Muscle layer of duodenum (tissue), 2 donors: ENCODE measurements around the gene UBAC1.

Experiments
- H3K27ac ChIP-seq: one replicate; pipeline ENCODE4 v1.7.0; 2013; ENCODE audit warnings: mild to moderate bottlenecking, low read length
- H3K27me3 ChIP-seq: one replicate; pipeline ENCODE4 v1.7.0; 2013; ENCODE audit warnings: low read depth, mild to moderate bottlenecking, control low read depth, low read length
- H3K36me3 ChIP-seq, 2 donors: one replicate each; pipeline ENCODE4 v1.7.0; 2013; ENCODE audit warnings: low read length in 2 of 2, control low read depth in 1 of 2, mild to moderate bottlenecking in 1 of 2; ENCODE audit not compliant: insufficient read depth in 2 of 2, control insufficient read depth in 1 of 2
- H3K4me1 ChIP-seq, 2 donors: one replicate each; pipeline ENCODE4 v1.7.0; 2013; ENCODE audit warnings: low read length in 2 of 2, mild to moderate bottlenecking in 2 of 2, control low read depth in 1 of 2, moderate library complexity in 1 of 2; ENCODE audit not compliant: insufficient read depth in 2 of 2, control insufficient read depth in 1 of 2
- H3K4me3 ChIP-seq, 2 donors: one replicate each; pipeline ENCODE4 v1.7.0; 2013; ENCODE audit warnings: low read length in 2 of 2, low read depth in 1 of 2, mild to moderate bottlenecking in 1 of 2
- H3K9me3 ChIP-seq, 2 donors: one replicate each; pipeline ENCODE4 v1.7.0; 2013; ENCODE audit warnings: low read length in 2 of 2, control low read depth in 1 of 2, mild to moderate bottlenecking in 1 of 2; ENCODE audit not compliant: control insufficient read depth in 1 of 2
- donor health status: healthy.

The UBAC1 gene

GRCh38 chr9:135993409-135993742 lies 32.2 kb upstream of the UBAC1 start:
- H3K27me3 ChIP-seq: no peaks in the 10 kb centered on the region
- H3K9me3 ChIP-seq: no peaks in the 10 kb centered on the region
- peak overlapping the region in 1 of 2 donors; percentile 49 for H3K4me3 ChIP-seq
- peak overlapping the region; percentile 82 for H3K27ac ChIP-seq
- H3K36me3 ChIP-seq: no peaks in the 10 kb centered on the region
- peaks cover 3 to 20% of the 10 kb centered on the region in 2 donors for H3K4me1 ChIP-seq

GRCh38 chr9:135992486-135993408 lies 31.6 kb upstream of the UBAC1 start:
- Histone ChIP-seq H3K9me3 (no peaks in the 10 kb centered on the region), H3K36me3 (no peaks in the 10 kb centered on the region), H3K27me3 (no peaks in the 10 kb centered on the region), H3K27ac (peak overlapping the region; percentile 82), H3K4me1 (peaks cover 3 to 20% of the 10 kb centered on the region in 2 donors), H3K4me3 (peak overlapping the region; percentile 11 to 49)

- no peaks in the 10 kb centered on the region for H3K27me3 ChIP-seq
- H3K4me1 ChIP-seq: peaks cover 3 to 20% of the 10 kb centered on the region in 2 donors
- no peaks in the 10 kb centered on the region for H3K36me3 ChIP-seq
- no peak overlapping the region for H3K27ac ChIP-seq
- H3K4me3 ChIP-seq: no peak overlapping the region
- no peaks in the 10 kb centered on the region for H3K9me3 ChIP-seq
These were observed 30.6 kb upstream of the UBAC1 start for GRCh38 chr9:135991771-135992170.

- H3K4me3 ChIP-seq: peak overlapping the region in 1 of 2 donors; percentile 3
- H3K9me3 ChIP-seq: no peaks in the 10 kb centered on the region
- H3K36me3 ChIP-seq: no peaks in the 10 kb centered on the region
- H3K27ac ChIP-seq: no peak overlapping the region
- H3K4me1 ChIP-seq: peaks cover 3 to 20% of the 10 kb centered on the region in 2 donors
- H3K27me3 ChIP-seq: no peaks in the 10 kb centered on the region
These were observed 29.6 kb upstream of the UBAC1 start for GRCh38 chr9:135990468-135991429.

- Histone ChIP-seq H3K4me3 (peak overlapping the region in 1 of 2 donors; percentile 3), H3K27me3 (no peaks in the 10 kb centered on the region), H3K9me3 (no peaks in the 10 kb centered on the region), H3K4me1 (peaks cover 3 to 20% of the 10 kb centered on the region in 2 donors), H3K27ac (no peak overlapping the region), H3K36me3 (no peaks in the 10 kb centered on the region)
These were observed 28.7 kb upstream of the UBAC1 start for GRCh38 chr9:135989722-135990467.

- H3K4me1 ChIP-seq: peaks cover 3 to 20% of the 10 kb centered on the region in 2 donors
- no peaks in the 10 kb centered on the region for H3K36me3 ChIP-seq
- no peaks in the 10 kb centered on the region for H3K9me3 ChIP-seq
- H3K27me3 ChIP-seq: no peaks in the 10 kb centered on the region
- H3K4me3 ChIP-seq: no peak overlapping the region
- H3K27ac ChIP-seq: no peak overlapping the region
These were observed 28.0 kb upstream of the UBAC1 start for GRCh38 chr9:135989157-135989556.

GRCh38 chr9:135988493-135988892 lies 27.3 kb upstream of the UBAC1 start:
- Histone ChIP-seq H3K27me3 (no peaks in the 10 kb centered on the region), H3K27ac (no peak overlapping the region), H3K36me3 (no peaks in the 10 kb centered on the region), H3K4me1 (peaks cover 3 to 20% of the 10 kb centered on the region in 2 donors), H3K4me3 (no peak overlapping the region), H3K9me3 (no peaks in the 10 kb centered on the region)

GRCh38 chr9:135987838-135988404 lies 26.7 kb upstream of the UBAC1 start:
- no peak overlapping the region for H3K27ac ChIP-seq
- no peak overlapping the region for H3K4me3 ChIP-seq
- no peaks in the 10 kb centered on the region for H3K36me3 ChIP-seq
- peaks cover 3 to 20% of the 10 kb centered on the region in 2 donors for H3K4me1 ChIP-seq
- no peaks in the 10 kb centered on the region for H3K27me3 ChIP-seq
- H3K9me3 ChIP-seq: no peaks in the 10 kb centered on the region

- H3K4me1 ChIP-seq: peaks cover 0 to 10% of the 10 kb centered on the region in 2 donors
- H3K27ac ChIP-seq: no peak overlapping the region
- no peaks in the 10 kb centered on the region for H3K9me3 ChIP-seq
- no peaks in the 10 kb centered on the region for H3K27me3 ChIP-seq
- H3K36me3 ChIP-seq: no peaks in the 10 kb centered on the region
- no peak overlapping the region for H3K4me3 ChIP-seq
These were observed 25.4 kb upstream of the UBAC1 start for GRCh38 chr9:135986605-135987004.

- Histone ChIP-seq H3K27ac (no peak overlapping the region), H3K36me3 (no peaks in the 10 kb centered on the region), H3K4me1 (peaks cover 0 to 10% of the 10 kb centered on the region in 2 donors), H3K9me3 (no peaks in the 10 kb centered on the region), H3K4me3 (no peak overlapping the region), H3K27me3 (no peaks in the 10 kb centered on the region)
These were observed 24.7 kb upstream of the UBAC1 start for GRCh38 chr9:135985889-135986288.
